A549 (cell line): ENCODE results near the gene ATXN2L.

ENCODE experiments used
- BHLHE40 ChIP-seq: IDR thresholded peaks from 2 replicates; pipeline ENCODE4 v1.6.1; 2012; ENCODE audit warnings: low read depth, low read length, inconsistent platforms
- CTCF ChIP-seq: fragments of >200 bp; sonication (Bioruptor Twin); formaldehyde crosslinking; IDR thresholded peaks from 3 replicates; pipeline ENCODE4 v1.5.1; 2016
- EP300 ChIP-seq, 2 experiments: fragments of >200 bp; sonication (Bioruptor Twin); formaldehyde crosslinking; IDR thresholded peaks; 2 replicates in 1 of 2; 3 replicates in 1 of 2; pipeline ENCODE4 v1.6.1; 2016 to 2017
- HES2 ChIP-seq: fragments of >200 bp; sonication (Bioruptor Twin); formaldehyde crosslinking; IDR thresholded peaks from 2 replicates; pipeline ENCODE4 v1.6.1; 2016
- MAX ChIP-seq: IDR thresholded peaks from 2 replicates; pipeline ENCODE4 v1.6.1; 2012
- PHF8 ChIP-seq: fragments of 200-600 bp; sonication (generic); IDR thresholded peaks from 2 replicates; pipeline ENCODE4 v1.6.1; 2016; ENCODE audit warnings: low read depth, mild to moderate bottlenecking, antibody characterized with exemption, moderate library complexity, borderline replicate concordance
- POLR2A ChIP-seq: IDR thresholded peaks from 2 replicates; pipeline ENCODE4 v1.6.1; 2012; ENCODE audit warnings: mild to moderate bottlenecking, low read length
- RAD21 ChIP-seq, 2 experiments: fragments of >200 bp in 1 of 2; sonication (Bioruptor Twin) in 1 of 2; formaldehyde crosslinking in 1 of 2; IDR thresholded peaks in 1 of 2; conservative IDR thresholded peaks in 1 of 2; 2 replicates in 1 of 2; 3 replicates in 1 of 2; pipeline ENCODE4 v1.6.1; 2012 to 2018; ENCODE audit warnings: inconsistent platforms in 1 of 2
- RFX5 ChIP-seq: fragments of 450-650 bp; IDR thresholded peaks from 2 replicates; pipeline ENCODE4 v1.7.1; 2014; ENCODE audit warnings: antibody characterized with exemption, mild to moderate bottlenecking, moderate library complexity
- SMC3 ChIP-seq: fragments of >200 bp; sonication (Bioruptor Twin); formaldehyde crosslinking; IDR thresholded peaks from 3 replicates; pipeline ENCODE4 v1.6.1; 2018; ENCODE audit warnings: inconsistent platforms
- ZFP36 ChIP-seq: fragments of 450-650 bp; IDR thresholded peaks from 2 replicates; pipeline ENCODE4 v1.6.1; 2014; ENCODE audit warnings: borderline replicate concordance; ENCODE audit not compliant: partially characterized antibody
- ZSCAN20 ChIP-seq: fragments of 250-450 bp; sonication (Bioruptor Pico); IDR thresholded peaks from 2 replicates; pipeline ENCODE4 v1.8.0; 2022; ENCODE audit warnings: mild to moderate bottlenecking, moderate library complexity
- TF ChIP-seq, protein P1 (sequence below): fragments of 450-650 bp; IDR thresholded peaks from 2 replicates; pipeline ENCODE4 v1.6.1; 2014; ENCODE audit warnings: antibody characterized with exemption
- TF ChIP-seq, protein P2 (sequence below): fragments of 150-350 bp; IDR thresholded peaks from 2 replicates; pipeline ENCODE4 v1.6.1; 2014; ENCODE audit warnings: low read depth, mild to moderate bottlenecking, low read length

DNA sequence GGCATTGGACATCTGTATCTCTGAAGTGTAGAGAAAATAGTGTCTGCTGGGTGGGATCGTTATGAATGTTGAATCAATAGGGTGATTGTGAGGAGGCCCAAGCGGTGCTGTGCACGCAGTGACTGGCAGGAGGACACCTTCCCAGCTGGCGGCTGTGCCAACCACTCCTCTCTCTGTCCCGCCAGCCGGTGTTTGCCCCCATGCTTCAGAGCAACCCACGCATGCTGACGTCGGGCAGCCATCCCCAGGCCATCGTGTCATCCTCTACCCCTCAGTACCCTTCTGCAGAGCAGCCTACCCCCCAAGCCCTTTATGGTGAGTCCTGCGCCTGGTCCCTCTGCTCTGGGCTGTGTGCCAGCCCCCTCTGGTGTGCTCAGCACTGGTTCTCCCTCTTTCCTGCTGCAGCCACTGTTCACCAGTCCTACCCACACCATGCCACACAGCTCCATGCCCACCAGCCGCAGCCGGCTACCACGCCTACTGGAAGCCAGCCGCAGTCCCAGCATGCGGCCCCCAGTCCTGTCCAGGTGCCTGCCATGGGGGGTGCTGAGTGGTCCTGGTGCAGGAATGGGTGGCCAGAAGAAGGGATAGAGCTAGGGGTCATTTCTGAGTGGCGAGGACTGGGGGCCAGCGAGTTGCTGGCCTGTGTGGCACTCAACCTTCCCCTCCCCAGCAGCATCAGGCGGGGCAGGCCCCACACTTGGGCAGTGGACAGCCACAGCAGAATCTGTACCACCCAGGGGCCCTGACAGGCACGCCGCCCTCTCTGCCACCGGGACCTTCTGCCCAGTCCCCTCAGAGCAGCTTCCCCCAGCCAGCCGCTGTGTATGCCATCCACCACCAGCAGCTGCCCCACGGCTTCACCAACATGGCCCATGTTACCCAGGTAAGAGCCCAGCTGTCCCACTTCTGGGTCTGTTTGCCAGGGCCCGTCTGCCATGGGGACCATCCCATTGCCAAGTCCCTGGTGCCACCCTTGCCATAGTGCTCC is 12.4 kb downstream of the ATXN2L start:
- TF ChIP-seq RFX5 = no peak
- no peak for TF ChIP-seq CTCF
- TF ChIP-seq MAX = no peak
- no peak for TF ChIP-seq ZSCAN20 (CRISPR knock-in tag)
- no peak for TF ChIP-seq BHLHE40
- TF ChIP-seq POLR2A = no peak
- TF ChIP-seq EP300 (IDR thresholded peaks at IDR 0.05) = no peak
- TF ChIP-seq PHF8 = no peak
- no peak for TF ChIP-seq ZFP36
- no peak for TF ChIP-seq HES2
- TF ChIP-seq, protein P1, sequence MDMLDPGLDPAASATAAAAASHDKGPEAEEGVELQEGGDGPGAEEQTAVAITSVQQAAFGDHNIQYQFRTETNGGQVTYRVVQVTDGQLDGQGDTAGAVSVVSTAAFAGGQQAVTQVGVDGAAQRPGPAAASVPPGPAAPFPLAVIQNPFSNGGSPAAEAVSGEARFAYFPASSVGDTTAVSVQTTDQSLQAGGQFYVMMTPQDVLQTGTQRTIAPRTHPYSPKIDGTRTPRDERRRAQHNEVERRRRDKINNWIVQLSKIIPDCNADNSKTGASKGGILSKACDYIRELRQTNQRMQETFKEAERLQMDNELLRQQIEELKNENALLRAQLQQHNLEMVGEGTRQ = no peak
- no peak for TF ChIP-seq SMC3
- TF ChIP-seq, protein P2, sequence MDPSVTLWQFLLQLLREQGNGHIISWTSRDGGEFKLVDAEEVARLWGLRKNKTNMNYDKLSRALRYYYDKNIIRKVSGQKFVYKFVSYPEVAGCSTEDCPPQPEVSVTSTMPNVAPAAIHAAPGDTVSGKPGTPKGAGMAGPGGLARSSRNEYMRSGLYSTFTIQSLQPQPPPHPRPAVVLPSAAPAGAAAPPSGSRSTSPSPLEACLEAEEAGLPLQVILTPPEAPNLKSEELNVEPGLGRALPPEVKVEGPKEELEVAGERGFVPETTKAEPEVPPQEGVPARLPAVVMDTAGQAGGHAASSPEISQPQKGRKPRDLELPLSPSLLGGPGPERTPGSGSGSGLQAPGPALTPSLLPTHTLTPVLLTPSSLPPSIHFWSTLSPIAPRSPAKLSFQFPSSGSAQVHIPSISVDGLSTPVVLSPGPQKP = no peak
- TF ChIP-seq RAD21 (conservative IDR thresholded peaks at IDR 0.05 in 1 of 2, IDR thresholded peaks at IDR 0.05 in 1 of 2) = no peak
